GM12891 (cell line): ENCODE measurements around the gene INAFM2. TPM values are rescaled to one million over a fixed set of nuclear protein-coding genes. Genes with fewer than 3 reads are reported as not detected.

ENCODE experiments used
- DNase-seq: peaks from one replicate; pipeline ENCODE4 v3.0.0; 2011; ENCODE audit warnings: low spot score; ENCODE audit not compliant: insufficient read length
- FAIRE-seq: peaks from 2 replicates; lab custom pipeline; 2011; peaks lifted over from hg19 to GRCh38; lab: Jason Lieb, UNC
- PAX5 ChIP-seq: IDR thresholded peaks from 2 replicates; pipeline ENCODE4 v1.6.1; 2011; ENCODE audit warnings: low read length, moderate library complexity, mild to moderate bottlenecking; ENCODE audit not compliant: insufficient read depth, severe bottlenecking
- POLR2A ChIP-seq: IDR thresholded peaks from 2 replicates; pipeline ENCODE4 v1.6.1; 2011; ENCODE audit warnings: low read depth, low read length, control low read depth
- POLR2AphosphoS5 ChIP-seq: IDR thresholded peaks from 2 replicates; pipeline ENCODE4 v1.6.1; 2011; ENCODE audit warnings: low read depth, low read length, control low read depth
- POU2F2 ChIP-seq: IDR thresholded peaks from 2 replicates; pipeline ENCODE4 v1.6.1; 2011; ENCODE audit warnings: low read depth, mild to moderate bottlenecking, control low read depth, low read length, moderate library complexity
- SPI1 ChIP-seq: IDR thresholded peaks from 2 replicates; pipeline ENCODE4 v1.6.1; 2011; ENCODE audit warnings: low read depth, low read length, control low read depth
- TAF1 ChIP-seq: IDR thresholded peaks from 2 replicates; pipeline ENCODE4 v1.6.1; 2011; ENCODE audit warnings: low read depth, low read length, control low read depth
- polyA plus RNA-seq: library from polyadenylated mRNA; unstranded; fragments of >200 nt; gene quantifications from one replicate; pipeline ENCODE4 v1.2.1, GENCODE V29; 2012; ENCODE audit warnings: low read depth, missing spikeins, inconsistent platforms; ENCODE audit not compliant: missing spikeins

INAFM2 gene
- 3.0 TPM for polyA plus RNA-seq

- peak; percentile 18; the same call in 1 of the 2 replicates for TF ChIP-seq SPI1
- TF ChIP-seq POU2F2, result no peak
- TF ChIP-seq TAF1, result no peak
- TF ChIP-seq POLR2AphosphoS5, result no peak
- peak; percentile 98 for DNase-seq
- peak; percentile 95 for FAIRE-seq
These were observed at the start of gene INAFM2 for GRCh38 chr15:40323239-40323952. TSS of gene INAFM2 (plus strand) at chr15:40323692. CDS start at chr15:40324056, 364 bp downstream.

GRCh38 chr15:40274350-40275274, 48.9 kb upstream of the INAFM2 start:
- DNase-seq (peak; percentile 86), FAIRE-seq (peak; percentile 93)
- no peak for TF ChIP-seq SPI1
- TF ChIP-seq POU2F2, result 0 out of 2 replicates have a peak, but pooled peaks have one; percentile 43

- FAIRE-seq, result no peak
- no peak for DNase-seq
- TF ChIP-seq POU2F2 (no peak), TAF1 (no peak), PAX5 (no peak), SPI1 (no peak), POLR2AphosphoS5 (no peak)
These were observed 48.0 kb upstream of the INAFM2 start for GRCh38 chr15:40275523-40275922.

GRCh38 chr15:40275954-40276353, 47.5 kb upstream of the INAFM2 start:
- DNase-seq, result no peak
- FAIRE-seq, result no peak
- TF ChIP-seq TAF1, result no peak
- TF ChIP-seq POLR2A, result no peak
- TF ChIP-seq PAX5, result no peak
- TF ChIP-seq POU2F2, result no peak
- no peak for TF ChIP-seq SPI1
- no peak for TF ChIP-seq POLR2AphosphoS5

GRCh38 chr15:40276927-40277326, 46.6 kb upstream of the INAFM2 start:
- DNase-seq, result no peak
- no peak for FAIRE-seq
- no peak for TF ChIP-seq POLR2A
- TF ChIP-seq POLR2AphosphoS5, result no peak
- TF ChIP-seq POU2F2, result no peak
- no peak for TF ChIP-seq PAX5
- TF ChIP-seq SPI1, result no peak
- TF ChIP-seq TAF1, result no peak

- FAIRE-seq (no peak), DNase-seq (no peak)
- peak; percentile 84 for TF ChIP-seq SPI1
- no peak for TF ChIP-seq POLR2A
- TF ChIP-seq POU2F2, result no peak
- no peak for TF ChIP-seq PAX5
- TF ChIP-seq POLR2AphosphoS5, result no peak
These were observed 46.0 kb upstream of the INAFM2 start for GRCh38 chr15:40277471-40277870.

GRCh38 chr15:40278026-40278425, 45.5 kb upstream of the INAFM2 start:
- FAIRE-seq (no peak), DNase-seq (no peak)
- TF ChIP-seq PAX5 (no peak), POLR2A (no peak), POLR2AphosphoS5 (no peak), POU2F2 (no peak), SPI1 (no peak), TAF1 (no peak)

GRCh38 chr15:40279437-40280141, 43.9 kb upstream of the INAFM2 start:
- TF ChIP-seq POLR2A, result no peak
- TF ChIP-seq POLR2AphosphoS5, result no peak
- FAIRE-seq (peak; percentile 78), DNase-seq (peak; percentile 75)

- DNase-seq, result no peak
- no peak for FAIRE-seq
- no peak for TF ChIP-seq POLR2A
- no peak for TF ChIP-seq TAF1
- TF ChIP-seq POU2F2, result no peak
- TF ChIP-seq POLR2AphosphoS5, result no peak
- TF ChIP-seq SPI1, result no peak
- no peak for TF ChIP-seq PAX5
These were observed 43.0 kb upstream of the INAFM2 start for GRCh38 chr15:40280260-40281056.
